ENCODE data around the gene CADM1.

DNA sequence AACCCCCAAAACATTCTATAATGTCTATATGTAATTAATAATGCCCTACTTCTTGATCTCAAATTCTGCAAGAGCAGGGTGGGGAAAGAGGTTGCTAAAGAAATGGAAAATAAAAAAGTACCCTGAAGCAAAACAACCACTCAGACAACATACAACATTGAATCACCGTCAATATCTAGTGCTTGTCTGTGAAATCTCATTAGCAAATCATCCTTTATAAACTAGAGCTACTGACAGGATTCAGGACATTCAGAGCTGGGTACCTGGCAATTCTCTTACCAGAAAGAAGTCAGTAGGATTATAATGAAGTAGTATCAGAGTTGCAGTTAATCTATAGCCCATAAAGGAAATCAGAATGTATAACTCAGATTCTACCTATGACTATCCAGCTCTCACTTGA, 143.2 kb downstream of the CADM1 start:
- TF ChIP-seq, protein P1, sequence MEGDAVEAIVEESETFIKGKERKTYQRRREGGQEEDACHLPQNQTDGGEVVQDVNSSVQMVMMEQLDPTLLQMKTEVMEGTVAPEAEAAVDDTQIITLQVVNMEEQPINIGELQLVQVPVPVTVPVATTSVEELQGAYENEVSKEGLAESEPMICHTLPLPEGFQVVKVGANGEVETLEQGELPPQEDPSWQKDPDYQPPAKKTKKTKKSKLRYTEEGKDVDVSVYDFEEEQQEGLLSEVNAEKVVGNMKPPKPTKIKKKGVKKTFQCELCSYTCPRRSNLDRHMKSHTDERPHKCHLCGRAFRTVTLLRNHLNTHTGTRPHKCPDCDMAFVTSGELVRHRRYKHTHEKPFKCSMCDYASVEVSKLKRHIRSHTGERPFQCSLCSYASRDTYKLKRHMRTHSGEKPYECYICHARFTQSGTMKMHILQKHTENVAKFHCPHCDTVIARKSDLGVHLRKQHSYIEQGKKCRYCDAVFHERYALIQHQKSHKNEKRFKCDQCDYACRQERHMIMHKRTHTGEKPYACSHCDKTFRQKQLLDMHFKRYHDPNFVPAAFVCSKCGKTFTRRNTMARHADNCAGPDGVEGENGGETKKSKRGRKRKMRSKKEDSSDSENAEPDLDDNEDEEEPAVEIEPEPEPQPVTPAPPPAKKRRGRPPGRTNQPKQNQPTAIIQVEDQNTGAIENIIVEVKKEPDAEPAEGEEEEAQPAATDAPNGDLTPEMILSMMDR (IDR thresholded peaks at IDR 0.05 in 4 of 5, conservative IDR thresholded peaks at IDR 0.05 in 1 of 5) = no peak
- no peak for TF ChIP-seq POLR2A (IDR thresholded peaks at IDR 0.05)

Data from gastrocnemius medialis (tissue), 4 donors.